OCI-LY7 (cell line): ENCODE data around the gene GTPBP6. TPM values are rescaled to one million over a fixed set of nuclear protein-coding genes. Genes with fewer than 3 reads are reported as not detected.

Source experiments
- Bru-seq: library from RNA; stranded (reverse); fragments of 400-500 nt; gene quantifications from one replicate; lab custom pipeline; 2021; lab: Mats Ljungman, UMichigan
- BruChase-seq, 2 experiments: library from RNA; stranded (reverse); fragments of 400-500 nt; gene quantifications; one replicate each; lab custom pipeline; 2021; lab: Mats Ljungman, UMichigan
- BruUV-seq: library from RNA; stranded (reverse); fragments of 400-500 nt; replicated peaks from 2 replicates; lab custom pipeline; 2021; lab: Mats Ljungman, UMichigan
- CTCF ChIA-PET: fragments of 300-600 bp; sonication (Branson Sonifier 250); formaldehyde crosslinking; loops from one replicate; lab custom pipeline; 2022; ENCODE audit warnings: antibody characterized with exemption; ENCODE audit not compliant: unreplicated experiment; lab: Charles Lee
- POLR2A ChIA-PET: fragments of 300-600 bp; sonication (Branson Sonifier 250); formaldehyde crosslinking; loops from one replicate; lab custom pipeline; 2022; ENCODE audit warnings: antibody characterized with exemption; lab: Charles Lee
- DNase-seq: peaks from one replicate; pipeline ENCODE4 v3.0.0-alpha.2; 2015; ENCODE audit warnings: low spot score
- H2AFZ ChIP-seq: fragments of 200-600 bp; sonication (generic), shearing (Covaris generic); 2 replicates; pipeline ENCODE4 v1.6.1; 2014; ENCODE audit warnings: mild to moderate bottlenecking, antibody characterized with exemption, low read length, moderate library complexity
- H3K27ac ChIP-seq: fragments of 200-600 bp; sonication (generic); 2 replicates; pipeline ENCODE4 v1.5.1; 2014; ENCODE audit warnings: mixed run types, low read depth, mild to moderate bottlenecking, moderate library complexity, low read length, inconsistent platforms; ENCODE audit not compliant: poor library complexity, severe bottlenecking
- H3K36me3 ChIP-seq: fragments of 200-600 bp; sonication (generic); 2 replicates; pipeline ENCODE4 v1.6.1; 2014; ENCODE audit warnings: mild to moderate bottlenecking, antibody characterized with exemption, low read length, moderate library complexity, mixed read lengths; ENCODE audit not compliant: insufficient read depth
- H3K4me1 ChIP-seq: fragments of 200-600 bp; sonication (generic); 2 replicates; pipeline ENCODE4 v1.5.1; 2014; ENCODE audit warnings: mild to moderate bottlenecking, low read length; ENCODE audit not compliant: insufficient read depth, poor library complexity, severe bottlenecking
- H3K4me2 ChIP-seq: fragments of 200-600 bp; sonication (generic); 2 replicates; pipeline ENCODE4 v1.6.1; 2014; ENCODE audit warnings: mild to moderate bottlenecking, low read length
- H3K4me3 ChIP-seq: fragments of 200-600 bp; sonication (generic); 2 replicates; pipeline ENCODE4 v1.5.1; 2014; ENCODE audit warnings: mild to moderate bottlenecking, low read depth, low read length; ENCODE audit not compliant: poor library complexity, severe bottlenecking
- H3K79me2 ChIP-seq: fragments of 200-600 bp; sonication (generic); 2 replicates; pipeline ENCODE4 v1.6.1; 2016; ENCODE audit warnings: low read depth, mild to moderate bottlenecking, low read length, moderate library complexity, mixed read lengths; ENCODE audit not compliant: insufficient read depth
- H3K9me2 ChIP-seq: fragments of 200-600 bp; sonication (generic); 2 replicates; pipeline ENCODE4 v1.6.1; 2016; ENCODE audit warnings: mild to moderate bottlenecking, low read length, mixed read lengths; ENCODE audit not compliant: insufficient read depth
- H3K9me3 ChIP-seq: fragments of 200-600 bp; sonication (generic); 2 replicates; pipeline ENCODE4 v1.6.1; 2014; ENCODE audit warnings: mild to moderate bottlenecking, mixed run types, low read length, mixed read lengths
- H4K20me1 ChIP-seq: fragments of 200-600 bp; sonication (generic); 2 replicates; pipeline ENCODE4 v1.6.1; 2014; ENCODE audit warnings: mild to moderate bottlenecking, antibody characterized with exemption, low read length, moderate library complexity, mixed read lengths; ENCODE audit not compliant: insufficient read depth
- CTCF ChIP-seq: fragments of 200-600 bp; sonication (generic); conservative IDR thresholded peaks from 2 replicates; pipeline ENCODE4 v1.5.1; 2014; ENCODE audit warnings: mild to moderate bottlenecking, antibody characterized with exemption, low read length, moderate library complexity, mixed read lengths
- EZH2phosphoT487 ChIP-seq: fragments of 200-600 bp; sonication (generic); IDR thresholded peaks from 2 replicates; pipeline ENCODE4 v1.6.1; 2018; ENCODE audit warnings: low read depth, borderline replicate concordance, mild to moderate bottlenecking, mixed run types, antibody characterized with exemption, low read length, moderate library complexity, mixed read lengths
- intact Hi-C: fragments of 100-400 bp; cut with micrococcal nuclease; formaldehyde crosslinking; loops from one replicate; pipeline ENCODE4 v1.10.0; 2022; ENCODE audit not compliant: unreplicated experiment
- long read RNA-seq: library from polyadenylated mRNA; stranded (forward); transcript quantifications from one replicate; pipeline ENCODE4 v2.0.0, GENCODE V29; 2022
- total RNA-seq, 2 experiments: library from RNA; depleted of rRNA in 1 of 2; stranded (reverse); fragments of >200 nt in 1 of 2; shearing (Covaris generic) in 1 of 2; gene quantifications; 2 replicates each; pipeline ENCODE4 v1.2.3, GENCODE V29; 2014 to 2022

The GTPBP6 gene
- total RNA-seq (2014; rRNA removed; shearing (Covaris generic)), result 36.3 and 40.4 TPM in 2 replicates
- 53.6 and 53.9 TPM in 2 replicates for total RNA-seq (2022)
- Bru-seq, nascent RNA, result percentile 61 among the genes with signal in this experiment
- BruChase-seq, experiment 1, labeled RNA remaining after a 6-hour chase, result percentile 83 among the genes with signal in this experiment
- percentile 76 among the genes with signal in this experiment for BruChase-seq, experiment 2, labeled RNA remaining after a 2-hour chase
- long read RNA-seq, transcript GTPBP6-202 (4 exons, 2,016 nt), result minor isoform, 8 of 99 reads
- long read RNA-seq, transcript GTPBP6-201 (10 exons, 1,907 nt), result major isoform, 55 of 99 reads
- long read RNA-seq, partial matches to known transcripts, result 8 of 99 reads
- long read RNA-seq, other reads (novel, unspliced or antisense), result 28 of 99 reads

- peaks cover 6% of the 10 kb centered on the region; the same call in 1 of the 2 replicates for H3K79me2 ChIP-seq
- TF ChIP-seq EZH2phosphoT487 (no peak), CTCF (no peak)
- DNase-seq, result peak; percentile 100
- ChIA-PET CTCF (no interaction called here), POLR2A (no interaction called here)
- peak within 1 kb of the TSS; percentile 93 for H3K4me3 ChIP-seq
- intact Hi-C loops, result loop anchor here (1.0 kb wide), 2 partner anchors 36 to 53 kb away; no protein-coding TSS in a partner anchor
- H3K9me3 ChIP-seq, result no peaks in the 10 kb centered on the region
- peak within 1 kb of the TSS; percentile 76 for H3K27ac ChIP-seq
- peak within 1 kb of the TSS; percentile 24; the same call in 1 of the 2 replicates for H2AFZ ChIP-seq
- H4K20me1 ChIP-seq, result no peaks in the 10 kb centered on the region; the same call in 1 of the 2 replicates
- no peaks in the 10 kb centered on the region for H3K9me2 ChIP-seq
- H3K4me2 ChIP-seq, result peak within 1 kb of the TSS; percentile 95
- BruUV-seq, result no TSS peak
- peaks cover 28% of the 10 kb centered on the region for H3K36me3 ChIP-seq
- peaks cover 19% of the 10 kb centered on the region for H3K4me1 ChIP-seq
Measured at GRCh38 chrX:318739-319578, at the start of gene GTPBP6. TSS of gene GTPBP6 (minus strand) at chrX:318796. CDS start at chrX:318787, 9 bp downstream.

GRCh38 chrX:367866-368265, 49.3 kb upstream of the GTPBP6 start:
- Histone ChIP-seq H3K4me1 (peaks cover 55% of the 10 kb centered on the region), H3K9me3 (0 out of 2 replicates have a peak, but pooled peaks cover 6% of the 10 kb centered on the region), H2AFZ (no peak overlapping the region), H3K36me3 (peaks cover 38% of the 10 kb centered on the region), H4K20me1 (peaks cover 8% of the 10 kb centered on the region; the same call in 1 of the 2 replicates), H3K4me3 (no peak overlapping the region), H3K9me2 (no peaks in the 10 kb centered on the region), H3K4me2 (peak overlapping the region; percentile 6; the same call in 1 of the 2 replicates), H3K27ac (peak overlapping the region; percentile 89), H3K79me2 (peaks cover 75% of the 10 kb centered on the region)
- intact Hi-C loops, result no loop called here
- CTCF ChIA-PET, result no interaction called here
- no peak for DNase-seq
- TF ChIP-seq EZH2phosphoT487 (no peak), CTCF (no peak)
- POLR2A ChIA-PET, result no interaction called here
- BruUV-seq, result no TSS peak
